NB4 (cell line): ENCODE data around the gene TTLL5.

Source experiments
- DNase-seq: peaks from one replicate; pipeline ENCODE4 v3.0.0; 2010; ENCODE audit warnings: low read depth
- H3K4me3 ChIP-seq: one replicate; pipeline ENCODE4 v1.5.1; 2011; ENCODE audit warnings: mild to moderate bottlenecking, low read depth, low read length, moderate library complexity
- MAX ChIP-seq: IDR thresholded peaks from 2 replicates; pipeline ENCODE4 v1.6.1; 2011; ENCODE audit warnings: low read depth, low read length
- MYC ChIP-seq: IDR thresholded peaks from 2 replicates; pipeline ENCODE4 v1.6.1; 2011; ENCODE audit warnings: low read depth, low read length
- POLR2A ChIP-seq: IDR thresholded peaks from 2 replicates; pipeline ENCODE4 v1.6.1; 2011; ENCODE audit warnings: mild to moderate bottlenecking; ENCODE audit not compliant: insufficient read length; ENCODE audit errors: extremely low read depth
- TF ChIP-seq, protein P1 (sequence below): IDR thresholded peaks from one replicate; pipeline ENCODE4 v1.5.1; 2012; ENCODE audit warnings: low read depth, low read length

The TTLL5 gene, protein sequence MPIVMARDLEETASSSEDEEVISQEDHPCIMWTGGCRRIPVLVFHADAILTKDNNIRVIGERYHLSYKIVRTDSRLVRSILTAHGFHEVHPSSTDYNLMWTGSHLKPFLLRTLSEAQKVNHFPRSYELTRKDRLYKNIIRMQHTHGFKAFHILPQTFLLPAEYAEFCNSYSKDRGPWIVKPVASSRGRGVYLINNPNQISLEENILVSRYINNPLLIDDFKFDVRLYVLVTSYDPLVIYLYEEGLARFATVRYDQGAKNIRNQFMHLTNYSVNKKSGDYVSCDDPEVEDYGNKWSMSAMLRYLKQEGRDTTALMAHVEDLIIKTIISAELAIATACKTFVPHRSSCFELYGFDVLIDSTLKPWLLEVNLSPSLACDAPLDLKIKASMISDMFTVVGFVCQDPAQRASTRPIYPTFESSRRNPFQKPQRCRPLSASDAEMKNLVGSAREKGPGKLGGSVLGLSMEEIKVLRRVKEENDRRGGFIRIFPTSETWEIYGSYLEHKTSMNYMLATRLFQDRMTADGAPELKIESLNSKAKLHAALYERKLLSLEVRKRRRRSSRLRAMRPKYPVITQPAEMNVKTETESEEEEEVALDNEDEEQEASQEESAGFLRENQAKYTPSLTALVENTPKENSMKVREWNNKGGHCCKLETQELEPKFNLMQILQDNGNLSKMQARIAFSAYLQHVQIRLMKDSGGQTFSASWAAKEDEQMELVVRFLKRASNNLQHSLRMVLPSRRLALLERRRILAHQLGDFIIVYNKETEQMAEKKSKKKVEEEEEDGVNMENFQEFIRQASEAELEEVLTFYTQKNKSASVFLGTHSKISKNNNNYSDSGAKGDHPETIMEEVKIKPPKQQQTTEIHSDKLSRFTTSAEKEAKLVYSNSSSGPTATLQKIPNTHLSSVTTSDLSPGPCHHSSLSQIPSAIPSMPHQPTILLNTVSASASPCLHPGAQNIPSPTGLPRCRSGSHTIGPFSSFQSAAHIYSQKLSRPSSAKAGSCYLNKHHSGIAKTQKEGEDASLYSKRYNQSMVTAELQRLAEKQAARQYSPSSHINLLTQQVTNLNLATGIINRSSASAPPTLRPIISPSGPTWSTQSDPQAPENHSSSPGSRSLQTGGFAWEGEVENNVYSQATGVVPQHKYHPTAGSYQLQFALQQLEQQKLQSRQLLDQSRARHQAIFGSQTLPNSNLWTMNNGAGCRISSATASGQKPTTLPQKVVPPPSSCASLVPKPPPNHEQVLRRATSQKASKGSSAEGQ (N-terminal part only)

GRCh38 chr14:75660630-75661498 is at the start of gene TTLL5, which contains the start of gene ERG28:
TTLL5 (plus strand) TSS chr14:75661246; CDS start chr14:75663150, 1,904 bp downstream.
ERG28 (minus strand) TSS chr14:75660876; CDS start chr14:75657502, 3,374 bp downstream.
- DNase-seq, result peak; percentile 95
- TF ChIP-seq MYC (peak; percentile 63), POLR2A (peak; percentile 23), MAX (peak; percentile 57)
- TF ChIP-seq, protein P1, sequence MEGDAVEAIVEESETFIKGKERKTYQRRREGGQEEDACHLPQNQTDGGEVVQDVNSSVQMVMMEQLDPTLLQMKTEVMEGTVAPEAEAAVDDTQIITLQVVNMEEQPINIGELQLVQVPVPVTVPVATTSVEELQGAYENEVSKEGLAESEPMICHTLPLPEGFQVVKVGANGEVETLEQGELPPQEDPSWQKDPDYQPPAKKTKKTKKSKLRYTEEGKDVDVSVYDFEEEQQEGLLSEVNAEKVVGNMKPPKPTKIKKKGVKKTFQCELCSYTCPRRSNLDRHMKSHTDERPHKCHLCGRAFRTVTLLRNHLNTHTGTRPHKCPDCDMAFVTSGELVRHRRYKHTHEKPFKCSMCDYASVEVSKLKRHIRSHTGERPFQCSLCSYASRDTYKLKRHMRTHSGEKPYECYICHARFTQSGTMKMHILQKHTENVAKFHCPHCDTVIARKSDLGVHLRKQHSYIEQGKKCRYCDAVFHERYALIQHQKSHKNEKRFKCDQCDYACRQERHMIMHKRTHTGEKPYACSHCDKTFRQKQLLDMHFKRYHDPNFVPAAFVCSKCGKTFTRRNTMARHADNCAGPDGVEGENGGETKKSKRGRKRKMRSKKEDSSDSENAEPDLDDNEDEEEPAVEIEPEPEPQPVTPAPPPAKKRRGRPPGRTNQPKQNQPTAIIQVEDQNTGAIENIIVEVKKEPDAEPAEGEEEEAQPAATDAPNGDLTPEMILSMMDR, result no peak
- peak within 1 kb of the TSS; percentile 97 for H3K4me3 ChIP-seq

- no peak overlapping the region for H3K4me3 ChIP-seq
- DNase-seq, result no peak
- TF ChIP-seq POLR2A (no peak), MAX (no peak), MYC (no peak)
- TF ChIP-seq, protein P1, result no peak
These were observed 48.9 kb upstream of the TTLL5 start for GRCh38 chr14:75612157-75612556.

DNA sequence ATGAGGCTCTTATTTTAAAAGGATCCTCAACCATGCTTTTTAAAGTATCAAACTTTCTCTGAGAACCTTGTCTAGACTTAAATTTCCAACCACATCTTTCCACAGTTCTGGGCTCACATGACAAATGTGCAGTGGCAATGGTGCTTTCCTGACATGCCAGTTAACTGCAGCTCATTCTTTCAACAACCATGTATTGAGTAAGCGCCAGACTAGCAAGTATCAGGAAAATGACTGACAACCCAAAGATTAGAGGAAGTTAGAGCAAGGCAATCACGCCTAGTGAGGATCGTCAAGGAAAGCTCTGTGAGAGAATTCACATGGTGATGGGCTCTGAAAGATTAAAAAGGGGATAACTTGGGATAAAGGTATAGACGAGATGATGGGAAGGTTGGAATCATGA is 46.9 kb upstream of the TTLL5 start:
- peak; percentile 45 for DNase-seq
- TF ChIP-seq, protein P1, result no peak
- TF ChIP-seq MYC (no peak), POLR2A (no peak), MAX (no peak)
- H3K4me3 ChIP-seq, result no peak overlapping the region

GRCh38 chr14:75615200-75615599 is 45.8 kb upstream of the TTLL5 start:
- DNase-seq, result peak; percentile 79
- TF ChIP-seq POLR2A, result no peak
- TF ChIP-seq MAX, result no peak
- no peak for TF ChIP-seq MYC
- TF ChIP-seq, protein P1, result no peak
- no peak overlapping the region for H3K4me3 ChIP-seq
